Neural cell (in vitro differentiated cells): ENCODE measurements around the gene MYADML2. TPM values are rescaled to one million over a fixed set of nuclear protein-coding genes. Genes with fewer than 3 reads are reported as not detected.

ENCODE experiments used
- H2AFZ ChIP-seq: fragments of 200-600, 300-800 bp; sonication (generic), shearing (Covaris generic); 2 replicates; pipeline ENCODE4 v1.6.0; 2014; ENCODE audit warnings: low read depth, mild to moderate bottlenecking, antibody characterized with exemption, low read length, moderate library complexity
- H3F3A ChIP-seq: fragments of 200-600 bp; shearing (Covaris generic); 2 replicates; pipeline ENCODE4 v1.6.1; 2016; ENCODE audit warnings: mild to moderate bottlenecking, moderate library complexity, mixed read lengths, antibody characterized with exemption, low read length; ENCODE audit not compliant: insufficient read depth, poor library complexity, severe bottlenecking
- H3K27ac ChIP-seq: fragments of 200-600, 300-800 bp; sonication (generic), shearing (Covaris generic); 2 replicates; pipeline ENCODE4 v1.5.1; 2014; ENCODE audit warnings: mild to moderate bottlenecking, low read length, moderate library complexity
- H3K27me3 ChIP-seq: fragments of 300-800, 200-600 bp; sonication (generic), shearing (Covaris generic); 2 replicates; pipeline ENCODE4 v1.6.0; 2014; ENCODE audit warnings: mild to moderate bottlenecking, low read depth, low read length, moderate library complexity; ENCODE audit not compliant: insufficient read depth
- H3K36me3 ChIP-seq: fragments of 300-800, 200-600 bp; sonication (generic), shearing (Covaris generic); 2 replicates; pipeline ENCODE4 v1.5.1; 2014; ENCODE audit warnings: mild to moderate bottlenecking, antibody characterized with exemption, low read length, moderate library complexity; ENCODE audit not compliant: insufficient read depth
- H3K4me2 ChIP-seq: fragments of 300-800, 200-600 bp; sonication (generic), shearing (Covaris generic); 2 replicates; pipeline ENCODE4 v1.6.0; 2014; ENCODE audit warnings: mild to moderate bottlenecking, low read length
- H3K4me3 ChIP-seq: fragments of 300-800, 200-600 bp; sonication (generic), shearing (Covaris generic); 2 replicates; pipeline ENCODE4 v1.5.1; 2014; ENCODE audit warnings: mild to moderate bottlenecking, low read length, moderate library complexity
- H3K79me2 ChIP-seq: fragments of 200-600 bp; shearing (Covaris generic); replicated peaks from 2 replicates; pipeline ENCODE4 v1.6.0; 2014; ENCODE audit warnings: mild to moderate bottlenecking, low read length, moderate library complexity; ENCODE audit not compliant: insufficient read depth
- H3K9ac ChIP-seq: fragments of 300-800, 200-600 bp; sonication (generic), shearing (Covaris generic); 2 replicates; pipeline ENCODE4 v1.6.1; 2016; ENCODE audit warnings: mild to moderate bottlenecking, low read length, mixed read lengths
- H3K9me2 ChIP-seq: fragments of 200-600 bp; shearing (Covaris generic); 2 replicates; pipeline ENCODE4 v1.6.1; 2016; ENCODE audit warnings: mild to moderate bottlenecking, low read length, mixed read lengths; ENCODE audit not compliant: insufficient read depth
- H3K9me3 ChIP-seq: fragments of 200-600, 300-800 bp; sonication (generic), shearing (Covaris generic); 2 replicates; pipeline ENCODE4 v1.6.1; 2016; ENCODE audit warnings: mild to moderate bottlenecking, mixed run types, low read length, moderate library complexity, mixed read lengths
- H4K20me1 ChIP-seq: fragments of 200-600 bp; shearing (Covaris generic); 2 replicates; pipeline ENCODE4 v1.6.1; 2016; ENCODE audit warnings: mild to moderate bottlenecking, mixed run types; ENCODE audit not compliant: insufficient read depth
- CTCF ChIP-seq: fragments of 450-650 bp; IDR thresholded peaks from 2 replicates; pipeline ENCODE4 v1.5.1; 2014; ENCODE audit warnings: antibody characterized with exemption, mild to moderate bottlenecking, moderate library complexity; ENCODE audit not compliant: poor library complexity, severe bottlenecking
- EP300 ChIP-seq: fragments of 450-650 bp; conservative IDR thresholded peaks from 2 replicates; pipeline ENCODE4 v1.6.1; 2014; ENCODE audit warnings: antibody characterized with exemption, mild to moderate bottlenecking, moderate library complexity; ENCODE audit not compliant: poor library complexity, severe bottlenecking
- EZH2 ChIP-seq: fragments of 200-600, 300-800 bp; shearing (Covaris generic), sonication (generic); IDR thresholded peaks from 2 replicates; pipeline ENCODE4 v1.6.1; 2014; ENCODE audit warnings: antibody characterized with exemption, low read length, borderline replicate concordance, mild to moderate bottlenecking; ENCODE audit not compliant: insufficient read depth, poor library complexity, severe bottlenecking
- MXI1 ChIP-seq: fragments of 450-650 bp; conservative IDR thresholded peaks from 2 replicates; pipeline ENCODE4 v1.6.1; 2014; ENCODE audit warnings: antibody characterized with exemption, mild to moderate bottlenecking; ENCODE audit not compliant: poor library complexity, severe bottlenecking
- POLR2AphosphoS5 ChIP-seq: IDR thresholded peaks from 2 replicates; pipeline ENCODE4 v1.6.1; 2012
- RAD21 ChIP-seq: fragments of 450-650 bp; conservative IDR thresholded peaks from 2 replicates; pipeline ENCODE4 v1.6.1; 2014; ENCODE audit warnings: antibody characterized with exemption, mild to moderate bottlenecking, moderate library complexity
- REST ChIP-seq: IDR thresholded peaks from 2 replicates; pipeline ENCODE4 v1.6.1; 2012; ENCODE audit warnings: borderline replicate concordance
- SMC3 ChIP-seq: fragments of 450-650 bp; conservative IDR thresholded peaks from 2 replicates; pipeline ENCODE4 v1.6.1; 2014; ENCODE audit warnings: antibody characterized with exemption, mild to moderate bottlenecking, moderate library complexity; ENCODE audit not compliant: poor library complexity
- TAF1 ChIP-seq: IDR thresholded peaks from 2 replicates; pipeline ENCODE4 v1.6.1; 2012; ENCODE audit warnings: low read depth
- polyA minus RNA-seq: library from RNA; depleted of rRNA, polyadenylated mRNA; stranded (reverse); fragments of >200 nt; gene quantifications from 2 replicates; pipeline ENCODE4 v1.2.3, GENCODE V29; 2014
- polyA plus RNA-seq: library from polyadenylated mRNA; depleted of rRNA; stranded (reverse); fragments of >200 nt; gene quantifications from 2 replicates; pipeline ENCODE4 v1.2.3, GENCODE V29; 2014

MYADML2 gene
- 1.1 and 1.2 TPM in 2 replicates for polyA plus RNA-seq
- polyA minus RNA-seq: 0.81 and 1.5 TPM in 2 replicates

- H3K79me2 ChIP-seq: no peaks in the 10 kb centered on the region
- no peaks in the 10 kb centered on the region for H3K9me3 ChIP-seq
- no peaks in the 10 kb centered on the region for H3K27me3 ChIP-seq
- H3K4me2 ChIP-seq: no peak within 1 kb of the TSS
- no peaks in the 10 kb centered on the region for H3F3A ChIP-seq
- no peaks in the 10 kb centered on the region for H3K36me3 ChIP-seq
- TF ChIP-seq POLR2AphosphoS5 (no peak), EP300 (no peak), SMC3 (no peak), TAF1 (no peak), CTCF (no peak), RAD21 (no peak), REST (no peak), MXI1 (no peak), EZH2 (no peak)
- no peaks in the 10 kb centered on the region for H4K20me1 ChIP-seq
- no peak within 1 kb of the TSS for H2AFZ ChIP-seq
- H3K9ac ChIP-seq: no peak within 1 kb of the TSS
- H3K9me2 ChIP-seq: no peaks in the 10 kb centered on the region
- H3K4me3 ChIP-seq: no peak within 1 kb of the TSS
- no peak within 1 kb of the TSS for H3K27ac ChIP-seq
Measured at GRCh38 chr17:81947189-81947588, at the start of gene MYADML2. MYADML2 (minus strand) TSS chr17:81947233; CDS start chr17:81941741, 5,492 bp downstream.

GRCh38 chr17:81996232-81996756 lies 49.3 kb upstream of the MYADML2 start:
- no peak overlapping the region for H3K4me3 ChIP-seq
- H3K9me2 ChIP-seq: no peaks in the 10 kb centered on the region
- H2AFZ ChIP-seq: no peak overlapping the region
- H3K27ac ChIP-seq: no peak overlapping the region
- TF ChIP-seq REST: no peak
- no peak for TF ChIP-seq SMC3
- TF ChIP-seq POLR2AphosphoS5: no peak
- H3K9ac ChIP-seq: no peak overlapping the region
- H4K20me1 ChIP-seq: no peaks in the 10 kb centered on the region
- no peaks in the 10 kb centered on the region for H3F3A ChIP-seq
- no peaks in the 10 kb centered on the region for H3K27me3 ChIP-seq
- H3K79me2 ChIP-seq: no peaks in the 10 kb centered on the region
- no peak overlapping the region for H3K4me2 ChIP-seq
- H3K36me3 ChIP-seq: no peaks in the 10 kb centered on the region
- H3K9me3 ChIP-seq: no peaks in the 10 kb centered on the region
